Neutrophil (primary cell): ENCODE measurements around the gene KLF16.

Source experiments
- H3K27ac ChIP-seq: fragments of 200-600 bp; sonication (generic); 2 replicates; pipeline ENCODE4 v1.5.1; 2016; ENCODE audit warnings: mild to moderate bottlenecking, moderate library complexity
- H3K27me3 ChIP-seq: fragments of 200-600 bp; sonication (generic); 2 replicates; pipeline ENCODE4 v1.6.0; 2016; ENCODE audit warnings: mild to moderate bottlenecking
- H3K36me3 ChIP-seq: fragments of 200-600 bp; sonication (generic); 2 replicates; pipeline ENCODE4 v1.5.1; 2017
- H3K4me1 ChIP-seq, 2 experiments: fragments of 200-600 bp in 1 of 2; sonication (generic) in 1 of 2; 1 replicate in 1 of 2; 2 replicates in 1 of 2; pipeline versions ENCODE4 v1.5.1 to v1.6.1; 2013 to 2016; ENCODE audit warnings: low read depth in 1 of 2, low read length in 1 of 2, mild to moderate bottlenecking in 1 of 2, moderate library complexity in 1 of 2; ENCODE audit not compliant: control insufficient read depth in 1 of 2, insufficient read depth in 1 of 2
- H3K4me3 ChIP-seq, 2 experiments: fragments of 200-600 bp in 1 of 2; sonication (generic) in 1 of 2; 1 replicate in 1 of 2; 2 replicates in 1 of 2; pipeline ENCODE4 v1.5.1; 2013 to 2016; ENCODE audit warnings: low read depth in 1 of 2, low read length in 1 of 2, mild to moderate bottlenecking in 1 of 2, moderate library complexity in 1 of 2
- H3K9me3 ChIP-seq: fragments of 200-600 bp; sonication (generic); 2 replicates; pipeline ENCODE4 v1.5.1; 2016
- TF ChIP-seq, protein P1 (sequence below): fragments of 200-600 bp; sonication (generic); IDR thresholded peaks from 2 replicates; pipeline ENCODE4 v1.5.1; 2016; ENCODE audit warnings: antibody characterized with exemption

KLF16 gene

GRCh38 chr19:1868971-1869370, 5.6 kb upstream of the KLF16 start:
- H3K36me3 ChIP-seq: peaks cover 13% of the 10 kb centered on the region
- no peaks in the 10 kb centered on the region for H3K27me3 ChIP-seq
- peaks cover 9 to 17% of the 10 kb centered on the region in 2 experiments for H3K4me1 ChIP-seq
- no peak overlapping the region for H3K4me3 ChIP-seq
- no peak overlapping the region for H3K27ac ChIP-seq
- no peaks in the 10 kb centered on the region for H3K9me3 ChIP-seq
- TF ChIP-seq, protein P1, sequence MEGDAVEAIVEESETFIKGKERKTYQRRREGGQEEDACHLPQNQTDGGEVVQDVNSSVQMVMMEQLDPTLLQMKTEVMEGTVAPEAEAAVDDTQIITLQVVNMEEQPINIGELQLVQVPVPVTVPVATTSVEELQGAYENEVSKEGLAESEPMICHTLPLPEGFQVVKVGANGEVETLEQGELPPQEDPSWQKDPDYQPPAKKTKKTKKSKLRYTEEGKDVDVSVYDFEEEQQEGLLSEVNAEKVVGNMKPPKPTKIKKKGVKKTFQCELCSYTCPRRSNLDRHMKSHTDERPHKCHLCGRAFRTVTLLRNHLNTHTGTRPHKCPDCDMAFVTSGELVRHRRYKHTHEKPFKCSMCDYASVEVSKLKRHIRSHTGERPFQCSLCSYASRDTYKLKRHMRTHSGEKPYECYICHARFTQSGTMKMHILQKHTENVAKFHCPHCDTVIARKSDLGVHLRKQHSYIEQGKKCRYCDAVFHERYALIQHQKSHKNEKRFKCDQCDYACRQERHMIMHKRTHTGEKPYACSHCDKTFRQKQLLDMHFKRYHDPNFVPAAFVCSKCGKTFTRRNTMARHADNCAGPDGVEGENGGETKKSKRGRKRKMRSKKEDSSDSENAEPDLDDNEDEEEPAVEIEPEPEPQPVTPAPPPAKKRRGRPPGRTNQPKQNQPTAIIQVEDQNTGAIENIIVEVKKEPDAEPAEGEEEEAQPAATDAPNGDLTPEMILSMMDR: no peak

DNA sequence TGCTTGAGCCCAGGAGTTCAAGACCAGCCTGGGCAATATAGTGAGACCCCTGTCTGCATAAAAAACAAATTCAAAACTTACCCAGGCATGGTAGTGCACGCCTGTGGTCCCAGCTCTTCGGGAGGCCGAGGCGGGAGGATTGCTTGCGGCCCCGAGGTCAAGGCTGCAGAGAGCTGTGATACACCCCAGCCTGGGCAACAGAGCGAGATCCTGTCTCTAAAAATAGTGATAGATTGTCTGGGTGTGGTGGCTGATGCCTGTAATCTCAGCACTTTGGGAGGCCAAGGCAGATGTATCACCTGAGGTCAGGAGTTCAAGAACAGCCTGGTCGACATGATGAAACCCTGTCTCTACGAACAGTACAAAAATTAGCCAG, 4.0 kb upstream of the KLF16 start:
- H3K27ac ChIP-seq: no peak overlapping the region
- H3K36me3 ChIP-seq: peaks cover 6% of the 10 kb centered on the region
- H3K4me1 ChIP-seq: peaks cover 8 to 13% of the 10 kb centered on the region in 2 experiments
- TF ChIP-seq, protein P1: no peak
- H3K9me3 ChIP-seq: no peaks in the 10 kb centered on the region
- no peak overlapping the region for H3K4me3 ChIP-seq
- H3K27me3 ChIP-seq: no peaks in the 10 kb centered on the region

- H3K36me3 ChIP-seq: peaks cover 6% of the 10 kb centered on the region
- TF ChIP-seq, protein P1: no peak
- H3K27ac ChIP-seq: no peak overlapping the region
These were observed 3.4 kb upstream of the KLF16 start for GRCh38 chr19:1866693-1867348.

GRCh38 chr19:1865172-1866010, 2.0 kb upstream of the KLF16 start:
- H3K4me1 ChIP-seq: peaks cover 28 to 33% of the 10 kb centered on the region in 2 experiments
- peak overlapping the region; percentile 92 to 99 for H3K4me3 ChIP-seq
- H3K9me3 ChIP-seq: no peaks in the 10 kb centered on the region
- TF ChIP-seq, protein P1: no peak
- no peaks in the 10 kb centered on the region for H3K36me3 ChIP-seq
- peak overlapping the region; percentile 99 for H3K27ac ChIP-seq
- no peaks in the 10 kb centered on the region for H3K27me3 ChIP-seq

More at GRCh38 chr19:1866693-1867348, 3.4 kb upstream of the KLF16 start:
- Histone ChIP-seq H3K4me3 (no peak overlapping the region), H3K9me3 (no peaks in the 10 kb centered on the region), H3K4me1 (peaks cover 13 to 18% of the 10 kb centered on the region in 2 experiments), H3K27me3 (no peaks in the 10 kb centered on the region)

DNA sequence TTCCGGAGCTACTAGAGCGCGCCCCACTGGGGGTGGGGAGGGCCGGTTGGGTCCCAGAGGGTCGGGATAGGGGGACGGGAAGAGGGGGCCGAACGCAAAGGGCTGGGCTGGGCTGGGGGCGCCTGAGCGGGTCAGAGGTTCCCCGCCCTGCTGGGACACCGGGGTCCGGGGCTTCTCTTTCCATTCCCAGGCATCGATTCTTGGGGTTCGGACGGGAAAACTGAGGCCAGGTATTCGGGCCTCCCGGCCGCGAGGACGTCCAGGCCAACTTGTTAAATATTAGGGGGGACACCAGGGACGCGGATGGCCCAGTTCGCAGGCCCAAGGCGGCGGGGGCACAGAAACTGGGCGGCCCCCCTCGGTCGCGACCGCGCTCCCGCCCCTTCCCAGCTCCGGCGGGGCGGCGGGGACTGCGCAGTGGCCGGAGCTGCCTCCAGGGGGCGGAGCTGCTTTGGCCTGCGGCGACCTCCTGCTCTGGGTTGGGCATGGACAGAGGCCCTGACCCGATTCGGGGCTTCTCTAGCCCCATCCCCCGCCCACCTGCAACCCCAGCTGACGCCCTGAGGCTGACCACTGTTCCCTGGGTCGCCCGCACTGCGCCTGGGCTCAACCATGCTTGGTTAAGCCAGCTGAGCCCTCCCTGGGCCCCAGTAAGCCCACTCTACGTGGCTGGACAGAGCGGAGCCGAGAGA, 1.2 kb upstream of the KLF16 start:
- Histone ChIP-seq H3K27me3 (no peaks in the 10 kb centered on the region), H3K4me1 (peaks cover 34 to 40% of the 10 kb centered on the region in 2 experiments), H3K27ac (peak overlapping the region; percentile 99), H3K36me3 (no peaks in the 10 kb centered on the region), H3K4me3 (peak overlapping the region; percentile 92 to 99), H3K9me3 (no peaks in the 10 kb centered on the region)
- TF ChIP-seq, protein P1: peak; percentile 95
